Caco-2 (cell line): Measurements from ENCODE around the gene B3GAT3. TPM values are rescaled to one million over a fixed set of nuclear protein-coding genes. Genes with fewer than 3 reads are reported as not detected.
A peak's percentile ranks its signal among the peaks of the same experiment; 100 is the strongest.

Source experiments
- BruUV-seq: library from RNA; stranded (reverse); fragments of 400-500 nt; replicated peaks from 2 replicates; lab custom pipeline; 2021; lab: Mats Ljungman, UMichigan
- CTCF ChIA-PET: fragments of 300-600 bp; sonication (Branson Sonifier 250); formaldehyde crosslinking; loops from one replicate; lab custom pipeline; 2022; ENCODE audit warnings: antibody characterized with exemption; lab: Charles Lee
- POLR2A ChIA-PET: fragments of 300-600 bp; sonication (Branson Sonifier 250); formaldehyde crosslinking; loops from one replicate; lab custom pipeline; 2022; ENCODE audit warnings: antibody characterized with exemption; lab: Charles Lee
- DNase-seq, 2 experiments: peaks; one replicate each; pipeline versions ENCODE4 v3.0.0 to v3.0.0-alpha.2; 2020 to 2022
- H3K27me3 ChIP-seq: replicated peaks from 2 replicates; pipeline ENCODE4 v1.6.0; 2011; ENCODE audit warnings: low read length; ENCODE audit not compliant: control insufficient read depth, insufficient read depth
- H3K36me3 ChIP-seq: 2 replicates; pipeline ENCODE4 v1.5.1; 2011; ENCODE audit warnings: low read length; ENCODE audit not compliant: control insufficient read depth, insufficient read depth
- H3K4me1 ChIP-seq: fragments of 250-450 bp; sonication (Bioruptor Pico); 2 replicates; pipeline ENCODE4 v1.5.1; 2020; ENCODE audit warnings: mild to moderate bottlenecking
- H3K4me3 ChIP-seq: 2 replicates; pipeline ENCODE4 v1.5.1; 2011; ENCODE audit warnings: low read depth, mild to moderate bottlenecking, control low read depth, low read length
- H3K9me3 ChIP-seq: fragments of 250-450 bp; sonication (Bioruptor Pico); 2 replicates; pipeline ENCODE4 v1.5.1; 2020; ENCODE audit warnings: mild to moderate bottlenecking, moderate library complexity
- H3K27ac Mint-ChIP-seq: one replicate; pipeline ENCODE4 v1.8.0; 2022; ENCODE audit warnings: mixed read lengths; ENCODE audit not compliant: unreplicated experiment
- H3K27me3 Mint-ChIP-seq: one replicate; pipeline ENCODE4 v1.8.0; 2022; ENCODE audit warnings: mixed read lengths; ENCODE audit not compliant: insufficient read depth, unreplicated experiment
- H3K36me3 Mint-ChIP-seq: one replicate; pipeline ENCODE4 v1.8.0; 2022; ENCODE audit warnings: mild to moderate bottlenecking, mixed read lengths; ENCODE audit not compliant: insufficient read depth, unreplicated experiment
- H3K4me1 Mint-ChIP-seq: one replicate; pipeline ENCODE4 v1.8.0; 2022; ENCODE audit warnings: low read depth, mixed read lengths; ENCODE audit not compliant: unreplicated experiment
- H3K4me3 Mint-ChIP-seq: one replicate; pipeline ENCODE4 v1.8.0; 2022; ENCODE audit warnings: mild to moderate bottlenecking, moderate library complexity, mixed read lengths; ENCODE audit not compliant: unreplicated experiment
- H3K9me3 Mint-ChIP-seq: one replicate; pipeline ENCODE4 v1.8.0; 2022; ENCODE audit warnings: mixed read lengths; ENCODE audit not compliant: unreplicated experiment
- intact Hi-C: fragments of 100-400 bp; cut with micrococcal nuclease; formaldehyde crosslinking; loops from one replicate; pipeline ENCODE4 v1.10.0; 2022; ENCODE audit not compliant: unreplicated experiment
- total RNA-seq: library from RNA; stranded (reverse); gene quantifications from 2 replicates; pipeline ENCODE4 v1.2.3, GENCODE V29; 2022
- TF ChIP-seq, protein P1 (sequence below), 2 experiments: fragments of 200-600 bp in 1 of 2; IDR thresholded peaks; 1 replicate in 1 of 2; 2 replicates in 1 of 2; pipeline versions ENCODE4 v1.5.1 to v1.8.0; 2011 to 2022; ENCODE audit warnings: antibody characterized with exemption in 1 of 2, control low read depth in 1 of 2, inconsistent platforms in 1 of 2, low read depth in 1 of 2, low read length in 1 of 2, mild to moderate bottlenecking in 1 of 2, moderate library complexity in 1 of 2; ENCODE audit not compliant: insufficient read depth in 1 of 2, severe bottlenecking in 1 of 2, unreplicated experiment in 1 of 2

The B3GAT3 gene
- total RNA-seq, 1 experiment from 2014 or later: 37.6 TPM

DNA sequence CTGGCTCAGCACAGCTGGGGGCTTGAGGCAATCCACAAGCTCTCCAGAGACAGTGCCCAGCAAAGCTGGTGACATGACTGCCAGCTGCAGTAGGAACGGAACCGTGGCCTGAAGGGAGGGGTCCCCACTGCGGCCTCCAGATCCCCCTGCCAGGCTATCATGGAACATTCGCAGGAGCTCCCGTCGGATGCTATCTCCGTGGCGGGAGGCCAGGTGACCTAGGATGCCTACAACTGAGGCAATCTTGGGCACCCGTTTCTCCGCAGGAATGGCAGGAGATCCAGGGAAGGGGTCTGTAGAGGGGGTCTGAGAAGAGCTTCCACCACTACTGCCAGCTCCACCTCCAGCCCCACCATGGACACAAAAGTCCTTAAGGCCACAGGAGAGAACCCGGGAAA lies 27.2 kb upstream of the B3GAT3 start:
- intact Hi-C loops: loop anchor here (5.0 kb wide), 1 partner anchor 37 kb away; the partner anchor contains the start of genes EML3 and ROM1
- Mint-ChIP-seq H3K27ac (no peak overlapping the region), H3K9me3 (no peaks in the 10 kb centered on the region), H3K4me3 (no peak overlapping the region), H3K4me1 (peaks cover 7% of the 10 kb centered on the region), H3K36me3 (peaks cover 62% of the 10 kb centered on the region), H3K27me3 (no peaks in the 10 kb centered on the region)
- no peak overlapping the region for H3K4me3 ChIP-seq
- H3K4me1 ChIP-seq: peaks cover 19% of the 10 kb centered on the region
- no TSS peak for BruUV-seq
- H3K9me3 ChIP-seq: no peaks in the 10 kb centered on the region
- TF ChIP-seq, protein P1, sequence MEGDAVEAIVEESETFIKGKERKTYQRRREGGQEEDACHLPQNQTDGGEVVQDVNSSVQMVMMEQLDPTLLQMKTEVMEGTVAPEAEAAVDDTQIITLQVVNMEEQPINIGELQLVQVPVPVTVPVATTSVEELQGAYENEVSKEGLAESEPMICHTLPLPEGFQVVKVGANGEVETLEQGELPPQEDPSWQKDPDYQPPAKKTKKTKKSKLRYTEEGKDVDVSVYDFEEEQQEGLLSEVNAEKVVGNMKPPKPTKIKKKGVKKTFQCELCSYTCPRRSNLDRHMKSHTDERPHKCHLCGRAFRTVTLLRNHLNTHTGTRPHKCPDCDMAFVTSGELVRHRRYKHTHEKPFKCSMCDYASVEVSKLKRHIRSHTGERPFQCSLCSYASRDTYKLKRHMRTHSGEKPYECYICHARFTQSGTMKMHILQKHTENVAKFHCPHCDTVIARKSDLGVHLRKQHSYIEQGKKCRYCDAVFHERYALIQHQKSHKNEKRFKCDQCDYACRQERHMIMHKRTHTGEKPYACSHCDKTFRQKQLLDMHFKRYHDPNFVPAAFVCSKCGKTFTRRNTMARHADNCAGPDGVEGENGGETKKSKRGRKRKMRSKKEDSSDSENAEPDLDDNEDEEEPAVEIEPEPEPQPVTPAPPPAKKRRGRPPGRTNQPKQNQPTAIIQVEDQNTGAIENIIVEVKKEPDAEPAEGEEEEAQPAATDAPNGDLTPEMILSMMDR (IDR thresholded peaks at IDR 0.05; ENCODE audit: insufficient read depth in 1 of 2, low read depth in 1 of 2, low read length in 1 of 2, severe bottlenecking in 1 of 2, unreplicated experiment in 1 of 2): no peak
- H3K36me3 ChIP-seq: peaks cover 3% of the 10 kb centered on the region; the same call in 1 of the 2 replicates
- POLR2A ChIA-PET: interaction anchor here (0.6 to 4.5 kb wide), 2 partner anchors 16 to 75 kb away, joined by 3 to 43 read pairs; partner anchors contain the start of genes C11orf98, CSKMT and EEF1G
- DNase-seq: no peak
- CTCF ChIA-PET: no interaction called here
- H3K27me3 ChIP-seq: no peaks in the 10 kb centered on the region

DNA sequence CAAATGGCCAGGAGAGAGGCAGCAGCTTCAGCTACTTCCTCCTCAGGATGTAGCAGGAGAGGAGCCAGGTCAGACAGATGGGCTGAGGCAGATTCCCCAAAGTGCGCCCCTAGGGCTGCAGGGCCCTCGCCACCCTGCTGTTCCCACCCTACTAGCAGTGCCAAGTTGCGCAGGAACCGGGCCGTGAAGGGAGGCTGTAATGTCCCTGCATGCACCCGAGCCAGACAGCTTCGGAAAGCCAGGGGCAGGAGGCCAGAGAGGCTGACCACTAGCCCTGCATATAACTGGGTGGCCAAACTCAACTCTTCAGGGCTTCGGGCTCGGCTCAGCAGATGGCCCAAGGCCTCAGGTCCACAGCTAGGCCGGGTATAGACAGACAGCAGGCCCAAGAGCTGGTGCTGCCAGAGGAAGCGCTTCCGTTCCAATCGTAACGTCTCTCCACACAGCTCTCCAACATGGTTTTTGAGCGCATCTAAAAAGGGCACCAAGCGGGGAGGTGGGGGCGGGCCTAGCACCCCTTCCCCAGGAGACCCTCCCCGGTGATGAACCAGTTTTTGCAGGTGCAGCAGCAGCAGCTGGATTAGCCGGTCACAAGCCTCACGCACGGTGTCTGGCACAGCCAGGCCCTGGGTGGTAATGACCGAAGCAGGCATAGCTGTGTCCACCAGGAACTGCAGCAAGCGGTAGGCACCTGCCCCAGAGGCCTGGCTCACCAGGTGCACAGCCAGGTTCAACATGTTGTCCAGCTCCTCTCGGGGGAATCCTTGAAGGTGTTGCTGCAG lies 26.6 kb upstream of the B3GAT3 start:
- Mint-ChIP-seq H3K36me3 (peaks cover 61% of the 10 kb centered on the region), H3K9me3 (no peaks in the 10 kb centered on the region), H3K27ac (no peak overlapping the region), H3K27me3 (no peaks in the 10 kb centered on the region), H3K4me3 (no peak overlapping the region), H3K4me1 (peaks cover 7% of the 10 kb centered on the region)
- no peaks in the 10 kb centered on the region for H3K9me3 ChIP-seq
- CTCF ChIA-PET: no interaction called here
- H3K4me3 ChIP-seq: no peak overlapping the region
- TF ChIP-seq, protein P1 (IDR thresholded peaks at IDR 0.05; ENCODE audit: insufficient read depth in 1 of 2, low read depth in 1 of 2, low read length in 1 of 2, severe bottlenecking in 1 of 2, unreplicated experiment in 1 of 2): no peak
- DNase-seq: no peak
- intact Hi-C loops: loop anchor here (5.0 kb wide), 1 partner anchor 36 kb away; the partner anchor contains the start of genes EML3 and ROM1
- H3K36me3 ChIP-seq: peaks cover 5% of the 10 kb centered on the region; the same call in 1 of the 2 replicates
- BruUV-seq: no TSS peak
- H3K4me1 ChIP-seq: peaks cover 19% of the 10 kb centered on the region
- H3K27me3 ChIP-seq: no peaks in the 10 kb centered on the region
- POLR2A ChIA-PET: interaction anchor here (0.6 to 4.5 kb wide), 2 partner anchors 17 to 75 kb away, joined by 3 to 43 read pairs; partner anchors contain the start of genes C11orf98, CSKMT and EEF1G

DNA sequence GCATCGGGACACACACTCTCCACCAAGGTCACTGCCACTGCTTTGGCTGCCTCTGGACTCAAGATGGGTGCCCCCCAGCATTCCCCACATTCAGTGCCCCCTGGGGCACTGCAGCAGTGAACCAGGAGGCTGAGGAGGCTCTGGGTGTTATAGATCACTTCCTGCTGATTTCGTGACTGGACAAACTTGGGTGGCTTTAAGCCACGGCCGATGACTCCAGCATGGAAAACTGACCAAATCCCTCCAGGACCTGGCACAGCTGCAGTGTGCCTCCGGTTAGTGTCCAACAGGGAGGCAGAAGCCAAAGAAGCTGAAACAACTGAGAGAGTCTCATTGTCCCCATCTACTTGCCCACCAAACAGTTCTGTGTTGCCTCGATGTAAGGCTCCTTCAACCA lies 25.8 kb upstream of the B3GAT3 start:
- ChIA-PET POLR2A (interaction anchor here (4.5 kb wide), 1 partner anchor 17 kb away, joined by 43 read pairs; the partner anchor contains the start of genes C11orf98 and CSKMT), CTCF (no interaction called here)
- H3K4me1 Mint-ChIP-seq: peaks cover 6% of the 10 kb centered on the region
- intact Hi-C loops: loop anchor here (2.0 to 5.0 kb wide), 3 partner anchors 17 to 57 kb away; partner anchors contain the start of genes C11orf98, CSKMT, EML3 and ROM1
- H3K4me3 Mint-ChIP-seq: no peak overlapping the region
- TF ChIP-seq, protein P1 (IDR thresholded peaks at IDR 0.05; ENCODE audit: insufficient read depth in 1 of 2, low read depth in 1 of 2, low read length in 1 of 2, severe bottlenecking in 1 of 2, unreplicated experiment in 1 of 2): no peak
- H3K36me3 Mint-ChIP-seq: peaks cover 59% of the 10 kb centered on the region
- no peaks in the 10 kb centered on the region for H3K27me3 Mint-ChIP-seq
- H3K36me3 ChIP-seq: peaks cover 5% of the 10 kb centered on the region
- H3K9me3 ChIP-seq: no peaks in the 10 kb centered on the region
- no TSS peak for BruUV-seq
- H3K27ac Mint-ChIP-seq: peak overlapping the region; percentile 39
- no peaks in the 10 kb centered on the region for H3K27me3 ChIP-seq
- no peak for DNase-seq
- H3K9me3 Mint-ChIP-seq: no peaks in the 10 kb centered on the region
- no peak overlapping the region for H3K4me3 ChIP-seq
- peaks cover 19% of the 10 kb centered on the region for H3K4me1 ChIP-seq
